GM19467 (cell line): ENCODE results near the gene INAFM2.

Source experiments
- ATAC-seq: cut with Tn5 transposase; IDR thresholded peaks from one replicate; pipeline ENCODE4 v1.9.1; 2021; ENCODE audit warnings: mild to moderate bottlenecking, moderate library complexity; ENCODE audit not compliant: unreplicated experiment

Gene INAFM2

DNA sequence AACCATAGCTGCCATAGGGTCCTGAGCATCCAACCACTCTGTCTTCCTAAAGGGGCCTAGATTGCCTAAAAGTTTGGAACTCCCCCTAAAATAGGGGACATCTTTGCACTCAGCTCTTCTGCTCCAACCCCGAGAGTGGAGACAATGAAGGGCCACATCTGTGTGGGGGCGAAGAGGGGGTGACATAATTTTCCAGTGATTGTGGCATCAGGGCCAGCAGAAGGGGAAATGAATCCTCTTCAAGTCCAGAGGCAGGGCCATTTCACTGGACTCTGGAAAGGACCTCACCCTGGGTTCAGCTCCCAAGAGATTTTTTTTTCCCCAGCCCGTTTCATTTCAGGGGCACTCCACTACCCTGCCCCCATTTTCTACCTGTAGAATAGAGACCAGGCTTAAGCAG, 36.0 kb upstream of the INAFM2 start:
- no peak for ATAC-seq

DNA sequence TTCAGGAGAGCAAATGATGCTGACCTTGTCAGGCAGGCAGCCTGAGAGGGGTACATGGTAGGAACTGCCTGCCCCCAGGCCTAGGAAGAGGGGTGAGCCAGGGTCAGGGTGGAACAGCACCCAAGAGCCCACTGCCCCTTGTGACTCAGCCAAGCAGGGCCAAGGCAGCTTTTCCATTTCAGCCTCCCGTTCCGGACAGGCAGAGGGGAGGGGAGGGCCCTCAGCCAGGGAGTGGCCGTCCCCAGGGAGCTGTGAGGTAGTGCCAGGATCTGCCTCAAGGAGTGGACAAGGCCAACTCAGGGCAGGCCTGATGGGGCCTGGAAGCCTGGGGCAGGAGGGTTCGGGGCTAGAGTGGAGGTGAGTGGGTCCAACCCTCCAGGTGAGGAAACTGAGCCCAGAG, 35.5 kb upstream of the INAFM2 start:
- ATAC-seq, result no peak

DNA sequence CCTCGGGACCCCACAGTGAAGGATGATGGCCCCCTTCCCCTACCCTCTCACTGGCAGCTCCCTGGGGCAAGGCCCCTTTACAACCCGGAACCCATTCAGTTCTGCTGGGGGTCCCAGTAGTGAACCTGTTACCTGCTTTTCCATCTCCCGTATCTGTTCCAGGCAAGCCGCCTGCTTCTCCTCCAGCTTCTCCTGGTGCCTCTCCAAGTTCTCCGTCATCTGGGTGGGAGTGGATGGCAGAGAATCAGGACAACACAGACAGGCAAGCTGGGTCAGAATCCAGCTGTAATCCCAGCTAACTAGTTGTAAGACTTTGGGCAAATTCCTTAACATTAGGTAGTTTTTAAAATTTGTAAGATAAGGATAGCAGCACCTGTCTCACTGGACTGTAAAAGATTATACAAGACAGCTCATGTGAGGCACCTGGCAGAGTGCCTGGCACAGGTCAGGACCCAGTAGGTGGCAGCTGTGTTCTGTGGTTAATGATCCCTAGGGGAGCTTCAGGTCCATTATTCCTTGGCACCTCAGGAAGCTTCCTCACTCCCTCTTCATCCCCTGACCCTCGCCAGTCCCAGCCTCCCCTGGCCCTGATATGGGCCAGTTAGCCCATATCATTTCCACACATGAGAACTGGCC, 34.2 kb upstream of the INAFM2 start:
- ATAC-seq, result no peak

DNA sequence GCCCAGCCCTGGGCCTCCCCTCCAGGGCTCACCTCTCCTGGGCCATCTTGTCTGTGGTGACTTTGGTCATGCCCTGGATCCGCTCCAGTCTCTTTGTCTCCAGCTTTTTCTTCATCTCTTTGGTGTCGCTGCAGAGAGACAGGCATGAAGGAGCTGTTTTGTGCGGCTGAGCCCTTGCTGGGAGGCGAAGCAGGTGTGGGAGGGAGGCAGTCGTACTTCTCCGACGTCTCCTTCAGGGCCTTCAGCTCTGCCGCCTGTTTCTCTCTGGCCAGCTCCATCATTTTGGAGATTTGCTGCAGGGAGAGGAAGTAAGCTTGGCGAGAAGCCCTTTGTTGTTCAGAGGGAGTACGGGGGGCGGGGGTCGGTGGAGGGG, 33.0 kb upstream of the INAFM2 start:
- ATAC-seq, result no peak

DNA sequence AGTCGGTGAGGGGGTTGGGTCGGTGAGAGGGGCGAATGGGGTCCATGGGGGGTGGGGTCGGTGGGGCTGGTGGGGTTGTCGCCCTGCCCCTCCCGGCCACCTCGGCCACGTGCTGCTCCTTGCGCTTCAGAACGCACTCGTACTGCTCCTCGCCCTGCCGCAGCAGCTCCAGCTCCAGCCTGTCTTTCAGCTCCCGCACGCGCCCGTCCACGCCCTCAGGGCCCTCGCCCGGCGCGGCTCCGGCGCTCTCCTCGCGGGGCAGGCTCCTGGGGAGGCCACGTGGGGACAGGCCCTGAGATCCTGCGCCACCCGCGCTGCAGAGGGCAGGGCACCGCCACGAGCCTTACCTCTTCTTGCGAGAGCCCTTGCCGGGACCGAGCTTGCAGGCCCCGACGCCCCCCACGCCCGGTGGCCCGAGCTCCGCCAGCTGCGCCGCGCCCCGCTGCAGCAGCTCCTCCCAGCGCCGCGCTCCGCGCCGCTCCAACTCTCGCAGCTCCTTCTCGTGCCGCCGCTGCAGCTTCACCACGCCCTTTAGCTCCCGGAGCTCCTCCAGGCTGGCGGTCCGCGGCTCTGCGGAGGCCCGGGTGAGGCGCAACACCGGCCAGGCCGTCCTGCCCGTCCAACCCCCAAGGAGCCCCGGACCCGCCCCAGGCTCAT, 32.4 kb upstream of the INAFM2 start:
- ATAC-seq, result no peak

DNA sequence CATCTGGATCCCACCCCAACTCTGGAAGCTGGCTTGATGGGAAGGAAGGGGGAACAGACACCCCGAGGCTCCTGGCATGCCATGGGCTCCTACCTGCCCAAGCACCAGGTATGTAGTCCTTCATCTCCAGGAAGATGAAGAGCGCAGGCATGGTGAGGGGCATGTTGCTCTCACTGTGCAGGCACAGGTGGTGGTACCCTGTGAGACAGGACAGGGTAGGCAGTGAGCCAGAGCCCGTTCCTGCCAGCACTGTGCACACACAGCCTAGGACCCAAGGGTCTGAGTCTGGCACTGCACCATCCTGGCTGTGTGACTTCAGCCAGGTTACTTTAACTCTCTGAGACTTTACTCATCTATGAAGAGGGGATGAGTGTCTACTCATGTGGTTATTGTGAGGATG, 31.2 kb upstream of the INAFM2 start:
- ATAC-seq, result no peak

DNA sequence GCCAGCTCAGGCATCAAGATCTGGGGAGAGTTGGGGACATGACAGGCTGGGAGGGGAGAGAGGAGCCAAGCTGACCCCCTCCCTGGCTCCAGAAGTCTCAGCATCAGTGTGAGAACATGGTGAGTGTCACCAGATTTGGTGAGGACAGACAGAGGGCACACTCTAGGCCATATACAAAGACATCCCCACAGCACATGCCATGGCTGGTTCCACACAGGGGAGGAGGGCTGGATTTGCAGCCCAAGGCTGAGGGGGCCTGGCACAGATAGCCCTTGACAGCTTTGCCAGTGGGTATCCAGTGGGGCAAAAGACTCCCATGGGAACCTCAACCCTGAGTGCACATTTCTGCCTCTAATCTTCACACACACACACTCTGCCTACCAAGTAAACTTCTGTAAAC, 30.5 kb upstream of the INAFM2 start:
- no peak for ATAC-seq

DNA sequence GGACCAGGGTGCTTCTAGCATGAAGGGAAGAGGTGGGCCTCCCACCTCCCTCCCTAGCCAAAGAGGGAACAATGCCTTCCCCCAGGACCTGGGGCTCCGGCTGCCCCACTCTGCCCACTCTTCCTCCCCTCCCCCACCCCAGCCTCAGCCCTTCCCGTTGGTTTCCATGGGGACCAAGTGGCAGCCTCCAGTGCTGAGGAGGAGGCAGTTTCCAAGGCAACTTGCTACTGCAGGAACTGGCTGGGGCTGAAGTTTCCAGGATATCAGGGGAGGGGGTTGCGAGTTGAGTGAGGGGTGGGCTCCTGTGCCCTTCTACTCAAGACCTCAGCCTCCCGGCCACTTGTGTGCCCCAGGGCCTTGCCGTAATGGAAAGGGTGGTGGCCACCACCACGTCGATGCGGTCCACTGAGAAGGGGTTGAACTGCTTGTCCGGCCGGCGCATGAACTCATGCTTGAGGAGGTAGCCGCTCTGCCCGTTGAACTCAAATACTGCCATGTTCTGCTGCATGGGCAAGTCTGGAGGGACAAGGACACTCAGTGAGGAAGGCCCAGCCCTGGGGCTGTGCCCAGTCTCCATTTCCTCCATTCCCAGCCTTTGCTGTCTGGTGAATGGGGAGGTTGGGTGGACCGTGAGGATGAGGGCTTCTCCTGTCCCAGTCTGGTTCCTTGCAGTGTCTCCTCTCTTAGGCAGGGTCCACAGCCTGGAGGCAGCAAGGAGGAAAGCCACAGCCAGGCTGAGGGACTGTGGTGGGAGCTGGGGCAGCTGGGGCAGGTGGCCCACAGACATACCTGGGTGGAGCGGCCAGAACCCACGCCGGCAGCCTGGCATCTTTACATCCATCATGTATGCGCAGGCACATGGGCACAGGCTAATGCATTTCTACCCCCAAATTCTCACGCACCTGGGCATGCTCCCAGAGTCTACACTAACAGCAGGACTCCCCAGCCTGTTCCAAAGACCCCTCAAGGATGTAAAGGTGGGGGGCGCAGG, 29.3 kb upstream of the INAFM2 start:
- ATAC-seq, result no peak

DNA sequence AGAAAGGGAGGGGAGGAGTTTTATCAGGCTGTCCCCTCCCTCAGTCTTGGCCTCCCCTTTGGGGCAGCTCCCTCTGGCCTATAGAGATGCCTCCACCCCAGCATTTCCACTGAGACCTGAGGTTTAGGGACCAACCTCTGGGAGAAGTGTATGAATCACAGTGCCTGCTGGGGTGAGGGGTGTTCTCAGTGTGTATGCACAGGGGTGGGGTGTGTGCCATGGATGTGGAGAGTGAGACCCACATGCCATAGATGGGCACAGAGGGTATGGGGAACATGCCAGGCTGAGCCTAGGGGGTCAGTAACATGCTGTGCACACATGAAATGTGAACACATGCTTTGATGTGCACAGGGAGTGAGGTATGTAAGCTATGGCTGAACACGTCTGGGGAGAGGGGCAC, 28.2 kb upstream of the INAFM2 start:
- no peak for ATAC-seq

DNA sequence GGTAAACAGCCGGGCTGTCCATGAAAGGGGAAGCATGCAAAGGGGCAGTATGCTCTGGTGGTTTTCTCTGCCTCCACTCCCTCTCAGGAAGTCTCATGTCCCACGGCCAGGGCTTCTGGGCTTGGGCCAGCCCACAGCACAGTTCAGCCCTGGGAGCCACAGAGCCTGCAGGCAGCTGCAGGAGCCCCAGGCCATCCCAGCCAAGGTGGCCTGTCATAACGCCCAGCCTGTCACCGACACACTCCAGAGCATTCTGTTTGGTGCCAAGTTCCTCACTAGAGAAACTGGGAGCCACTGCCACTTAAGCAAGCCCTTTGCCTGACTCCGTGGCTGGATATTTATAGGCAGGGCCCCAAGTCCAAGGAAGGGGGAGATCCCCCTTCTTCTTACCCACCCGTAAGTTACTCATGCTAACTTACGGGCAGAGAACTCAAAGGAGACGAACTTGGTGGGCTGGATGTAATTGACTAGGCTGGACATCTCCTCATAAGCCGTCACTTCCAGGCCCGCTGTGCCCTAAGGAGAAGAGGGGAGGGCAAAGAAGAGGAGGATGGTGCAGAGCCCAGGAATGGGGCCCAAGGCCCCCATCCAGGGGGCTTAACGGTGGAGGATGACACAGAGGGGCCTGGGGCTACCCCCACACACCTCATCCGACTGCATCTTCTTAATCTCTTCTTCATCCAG, 27.5 kb upstream of the INAFM2 start:
- no peak for ATAC-seq

DNA sequence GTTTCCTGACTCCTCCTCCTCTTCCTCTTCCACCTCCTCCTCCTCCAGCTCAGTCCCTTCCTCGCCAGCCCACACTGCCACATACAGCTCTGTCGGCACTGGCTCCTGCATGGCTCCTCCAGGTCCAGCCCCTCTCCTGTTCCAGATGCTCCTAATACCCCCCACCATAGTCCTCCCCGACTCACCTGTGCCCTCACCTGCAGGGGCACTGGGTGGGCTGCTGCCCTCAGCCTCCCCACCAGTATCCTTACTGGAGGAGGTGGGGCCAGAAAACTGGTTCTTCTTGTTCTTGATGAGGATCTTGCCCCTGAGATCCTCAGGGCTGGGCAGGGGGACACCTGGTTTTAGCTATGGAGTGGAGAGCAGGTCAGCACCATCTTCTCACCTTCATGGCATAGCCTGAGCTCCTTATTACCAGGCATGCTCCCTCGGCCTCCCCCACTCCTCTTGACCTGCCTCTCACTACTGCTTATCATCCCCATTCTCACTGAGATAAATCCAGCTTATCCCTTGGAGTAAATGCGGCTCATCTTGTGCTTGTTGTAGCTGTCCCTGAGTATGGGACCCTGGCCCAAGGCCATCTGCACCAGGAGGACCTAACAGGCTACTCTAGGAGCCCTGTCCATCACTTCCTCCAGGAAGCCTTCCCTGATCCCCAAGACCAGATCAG, 26.8 kb upstream of the INAFM2 start:
- no peak for ATAC-seq

DNA sequence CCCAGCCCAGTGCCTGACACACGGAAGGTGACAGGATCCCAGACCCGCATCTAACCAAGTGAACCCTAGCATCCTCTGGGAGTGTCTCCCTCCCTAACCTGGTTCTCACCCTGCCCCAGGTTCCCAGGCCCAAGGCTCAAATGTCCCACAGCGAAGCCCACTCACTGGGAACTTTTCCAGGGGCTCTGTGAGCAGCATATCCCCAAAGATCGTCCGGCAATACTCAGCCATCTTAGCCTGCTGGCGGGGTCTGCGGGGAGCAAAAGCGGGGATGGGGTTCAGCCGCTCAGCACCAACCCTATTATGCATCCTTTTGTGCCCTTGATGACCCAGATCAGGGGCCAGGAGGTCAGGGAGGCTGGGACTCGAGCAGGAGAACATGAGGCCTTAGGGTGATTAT, 26.1 kb upstream of the INAFM2 start:
- ATAC-seq, result no peak

DNA sequence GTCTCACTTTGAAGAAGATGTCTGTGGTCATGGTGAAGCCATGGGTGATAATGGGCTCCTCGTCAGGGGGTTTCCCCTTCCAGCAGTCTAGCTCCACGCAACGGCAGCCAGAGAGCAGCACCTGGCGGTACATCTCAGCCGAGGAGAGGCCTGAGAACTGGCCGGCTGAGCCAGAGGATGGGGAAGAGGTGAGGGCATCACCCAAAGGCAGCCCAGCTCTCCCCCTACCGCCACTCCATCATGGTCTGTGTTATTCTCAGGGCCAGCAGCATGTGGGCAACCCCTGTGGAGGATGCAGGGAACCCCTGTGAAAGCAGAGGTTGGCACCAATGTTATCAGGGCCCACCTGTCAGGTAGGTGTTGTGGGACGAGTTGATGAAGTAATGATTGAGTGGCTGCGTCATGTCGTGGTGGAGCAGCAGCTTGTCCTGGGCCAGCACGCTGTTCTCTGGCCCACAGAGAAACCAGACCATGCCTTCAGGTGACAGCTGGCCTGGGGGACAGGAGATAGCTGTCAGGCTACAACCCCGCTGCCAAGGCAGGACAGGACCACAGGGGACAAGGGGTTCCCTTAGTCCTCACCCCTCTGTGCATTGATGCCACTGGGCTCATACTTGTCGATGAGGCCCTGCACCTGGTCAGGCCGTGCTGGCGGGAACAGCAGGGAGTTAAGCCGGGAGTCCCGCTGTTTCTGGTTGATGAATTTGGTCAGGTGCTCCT, 25.1 kb upstream of the INAFM2 start:
- no peak for ATAC-seq

DNA sequence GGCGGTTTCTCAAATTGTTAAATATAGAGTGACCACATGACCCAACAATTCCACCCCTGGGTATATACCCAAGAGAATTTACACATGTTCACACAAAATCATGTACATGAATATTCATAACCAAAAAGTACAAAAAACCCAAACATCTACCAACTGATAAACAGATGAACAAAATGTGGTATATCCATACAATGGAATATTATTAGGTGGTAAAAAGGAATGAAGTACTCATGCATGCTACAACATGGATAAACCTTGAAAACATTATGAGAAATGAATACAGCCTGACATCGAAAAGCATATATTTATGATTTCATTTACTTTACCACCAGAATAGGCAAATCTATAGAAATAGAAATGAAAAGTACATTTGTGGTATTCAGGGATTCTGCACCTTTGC, 23.1 kb upstream of the INAFM2 start:
- ATAC-seq, result no peak

DNA sequence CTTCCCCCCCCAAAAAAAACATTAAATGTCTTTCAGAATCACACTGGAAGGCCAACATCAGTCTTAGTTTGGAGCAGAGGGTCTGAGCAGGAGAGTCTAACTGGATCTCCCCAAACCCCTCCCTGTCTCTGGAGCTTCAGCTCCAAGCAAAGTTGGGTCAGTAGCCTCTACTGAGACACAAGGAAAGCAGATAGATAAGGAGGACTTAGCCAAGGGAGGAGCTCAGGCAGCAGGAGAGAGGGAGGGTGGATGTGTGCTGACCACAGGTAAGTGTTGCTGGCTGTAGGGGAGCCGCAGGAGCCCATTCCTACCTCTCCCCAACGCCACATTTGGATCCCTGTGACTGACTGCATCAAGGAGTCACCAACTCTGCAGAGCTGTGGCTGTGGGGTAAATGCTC, 22.7 kb upstream of the INAFM2 start:
- ATAC-seq, result no peak

DNA sequence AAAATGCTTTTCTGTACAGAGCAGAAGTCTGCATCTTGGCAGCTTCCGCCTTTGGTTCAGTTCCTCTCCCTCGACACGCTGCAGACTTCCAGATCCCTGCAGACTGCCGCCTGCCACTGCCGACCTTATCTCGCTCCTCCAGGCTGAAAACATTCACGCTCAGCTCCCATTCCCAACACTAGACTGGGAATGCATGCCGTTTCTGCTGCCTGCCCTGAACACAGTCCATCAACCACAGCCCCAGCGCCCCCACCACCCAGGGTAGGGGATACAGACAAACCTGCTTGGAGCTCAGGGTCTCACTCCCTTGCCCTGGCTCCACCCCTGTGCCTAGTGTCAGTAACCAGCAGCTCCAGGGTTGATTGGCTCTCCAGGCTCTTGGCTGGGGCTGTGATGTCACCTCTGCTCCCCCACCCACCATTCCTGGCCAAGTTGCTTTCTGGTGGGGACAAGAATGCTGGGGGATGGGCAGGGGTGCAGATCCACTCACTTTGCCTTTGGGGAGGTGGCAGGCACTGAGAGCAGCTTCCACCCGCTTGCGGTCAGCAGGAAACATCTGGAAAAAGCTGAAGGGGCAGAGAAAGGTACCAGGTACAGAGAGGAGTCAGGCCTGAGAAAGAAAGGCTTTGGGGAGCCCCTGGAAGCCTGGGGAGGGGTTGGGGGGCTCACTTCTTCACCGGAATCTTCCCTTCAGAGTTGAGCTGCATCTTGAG, 21.9 kb upstream of the INAFM2 start:
- ATAC-seq, result no peak

DNA sequence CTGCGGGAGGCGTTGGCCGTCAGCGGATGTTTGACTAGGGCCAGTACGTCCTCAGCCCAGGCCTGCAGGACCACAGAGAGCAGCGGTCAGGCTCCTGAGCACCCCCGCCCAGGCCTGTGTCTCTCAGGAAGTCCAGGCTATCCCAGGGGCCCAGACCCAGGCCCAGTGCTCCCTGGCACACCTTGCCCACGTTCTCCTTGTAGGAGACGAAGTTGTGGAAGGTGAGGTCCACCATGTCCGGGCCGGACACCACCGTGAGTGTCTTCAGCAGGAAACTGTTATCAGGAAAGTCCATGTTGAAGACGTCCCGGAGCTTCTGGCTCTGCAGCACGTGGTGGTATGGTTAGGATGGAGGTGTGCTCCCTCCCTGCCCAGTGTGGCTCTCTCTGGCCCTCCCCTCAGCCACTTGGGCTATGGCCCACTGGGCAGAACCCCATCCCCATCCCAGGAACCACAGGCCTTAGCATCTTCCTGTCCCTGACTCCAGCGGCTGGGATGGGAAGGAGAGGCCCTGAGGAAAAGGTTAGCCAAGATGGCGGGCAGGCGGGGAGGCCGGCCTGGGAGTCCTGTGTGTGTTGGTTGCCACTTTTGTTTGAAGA, 21.1 kb upstream of the INAFM2 start:
- no peak for ATAC-seq

DNA sequence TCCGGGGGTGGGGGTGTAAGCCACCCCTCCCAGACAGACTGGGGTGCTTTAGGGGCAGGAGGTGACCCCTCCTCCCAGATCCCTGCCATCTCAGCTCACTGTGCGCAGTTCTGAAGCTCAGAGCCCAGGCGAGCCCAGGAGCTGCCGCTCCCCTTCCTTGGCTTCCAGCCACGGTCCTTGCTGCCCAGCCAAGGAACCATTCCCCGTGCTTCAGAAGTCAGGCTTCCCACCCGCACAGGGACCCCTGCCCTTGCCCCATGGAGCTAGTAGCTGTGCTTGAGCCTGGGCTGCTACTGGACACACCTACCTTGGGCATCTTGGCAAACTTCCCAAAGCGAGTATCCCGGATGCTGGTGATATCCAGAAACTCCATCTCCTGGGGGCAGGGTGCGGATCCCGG, 20.5 kb upstream of the INAFM2 start:
- ATAC-seq, result no peak

DNA sequence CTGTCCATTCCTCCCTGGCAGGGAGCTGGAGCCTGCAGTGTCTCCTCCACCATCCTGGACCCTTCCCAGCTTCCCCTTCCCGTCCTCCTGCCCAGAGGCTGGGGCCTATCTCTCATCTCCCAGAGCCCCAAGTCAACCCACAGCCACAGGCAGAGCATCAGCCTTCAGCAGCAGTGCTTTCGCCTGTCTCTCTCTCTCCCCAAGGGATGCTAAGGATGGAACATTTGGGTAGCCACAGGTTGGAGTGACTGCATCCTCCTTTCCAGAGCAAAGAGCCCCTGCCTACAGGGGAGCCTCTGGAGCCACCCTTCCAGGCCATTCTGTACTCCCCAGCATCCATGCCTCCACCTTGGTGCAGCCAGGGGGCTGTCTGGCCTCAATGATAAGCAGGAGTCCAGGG, 19.9 kb upstream of the INAFM2 start:
- no peak for ATAC-seq
